Renal cortex interstitium (tissue), 15 donors: Measurements from ENCODE around the gene MYADML2. TPM values are rescaled to one million over a fixed set of nuclear protein-coding genes. Genes with fewer than 3 reads are reported as not detected.
A peak's percentile ranks its signal among the peaks of the same experiment; 100 is the strongest.
"Not testable (repeated sequence)": the region's sequence is repeated elsewhere in the genome, so short reads cannot be mapped to it uniquely, and the experiment has no call there.

Source experiments
- DNase-seq, 11 donors: peaks; one replicate each; pipeline ENCODE4 v3.0.0-alpha.2; 2013; ENCODE audit warnings: low read depth in 9 of 11, low spot score in 4 of 11; ENCODE audit errors: extremely low read depth in 1 of 11
- long read RNA-seq, 16 experiments: transcript quantifications; one replicate each; lab custom pipeline, GENCODE V29; 2026
- polyA plus RNA-seq, 3 donors: library from polyadenylated mRNA; unstranded; fragments of 120-200 nt; gene quantifications; one replicate each; pipeline ENCODE4 v1.2.1, GENCODE V29; 2013; ENCODE audit not compliant: insufficient read length in 3 of 3

MYADML2 gene
- polyA plus RNA-seq = under 1 TPM; 0.10 to 0.30 (median 0.14) TPM
- long read RNA-seq, donor 1 = 0 reads
- long read RNA-seq, donor 2 = 0 reads
- long read RNA-seq, donor 3 = 0 reads
- long read RNA-seq, donor 4 = 0 reads
- long read RNA-seq, donor 5 = 0 reads
- long read RNA-seq, donor 6 = 0 reads
- long read RNA-seq, donor 7 = 0 reads
- long read RNA-seq, donor 8 = 0 reads
- long read RNA-seq, donor 9 = 0 reads
- long read RNA-seq, donor 10 = 0 reads
- long read RNA-seq, donor 11 = 0 reads
- long read RNA-seq, donor 12 = 0 reads
- long read RNA-seq, donor 13 = 0 reads
- long read RNA-seq, donor 14 = 0 reads
- long read RNA-seq, donor 15 = 0 reads
- long read RNA-seq, donor 16 = 0 reads

GRCh38 chr17:81947189-81947588, at the start of gene MYADML2:
MYADML2 (minus strand) TSS chr17:81947233; CDS start chr17:81941741, 5,492 bp downstream.
- DNase-seq = no peak

- DNase-seq = no peak
Observed at GRCh38 chr17:81996232-81996756, 49.3 kb upstream of the MYADML2 start.

GRCh38 chr17:81995463-81996231, 48.6 kb upstream of the MYADML2 start:
- DNase-seq = no peak

GRCh38 chr17:81994593-81995462, 47.8 kb upstream of the MYADML2 start:
- no peak for DNase-seq

- no peak for DNase-seq
Observed at GRCh38 chr17:81993729-81994592, 46.9 kb upstream of the MYADML2 start.

GRCh38 chr17:81992306-81993102, 45.5 kb upstream of the MYADML2 start:
- DNase-seq = peak in 1 of 11 donors; percentile 76

GRCh38 chr17:81991684-81992305, 44.8 kb upstream of the MYADML2 start:
- no peak for DNase-seq

- DNase-seq = no peak
Observed at GRCh38 chr17:81990836-81991683, 44.0 kb upstream of the MYADML2 start.

- no peak for DNase-seq
Observed at GRCh38 chr17:81987161-81987770, 40.2 kb upstream of the MYADML2 start.

GRCh38 chr17:81986606-81987005, 39.6 kb upstream of the MYADML2 start:
- DNase-seq = no peak

- no peak for DNase-seq
Observed at GRCh38 chr17:81984773-81985410, 37.9 kb upstream of the MYADML2 start.

GRCh38 chr17:81983639-81984373, 36.8 kb upstream of the MYADML2 start:
- no peak for DNase-seq

GRCh38 chr17:81983011-81983638, 36.1 kb upstream of the MYADML2 start:
- no peak for DNase-seq

GRCh38 chr17:81981511-81981910, 34.5 kb upstream of the MYADML2 start:
- DNase-seq = not testable (repeated sequence)
